Sciatic nerve (tissue), 2 donors: ENCODE data around the gene GARNL3. TPM values are rescaled to one million over a fixed set of nuclear protein-coding genes. Genes with fewer than 3 reads are reported as not detected.

Experiments used
- ATAC-seq: fragments of 200-7000 bp; cut with Tn5 transposase; one replicate; pipeline ENCODE4 v1.9.1; 2020; ENCODE audit warnings: mild to moderate bottlenecking, moderate library complexity
- DNase-seq: peaks from one replicate; pipeline ENCODE4 v3.0.0-alpha.2; 2020; ENCODE audit warnings: low spot score
- intact Hi-C: fragments of 100-400 bp; cut with DNase I; formaldehyde crosslinking; loops from one replicate; pipeline ENCODE4 v1.14.2; 2022
- total RNA-seq: library from RNA; stranded (reverse); fragmentation: NEBNext Ultra II Directional; extraction: Animal tissue kit (Norgen Biotek cat#: 25700); gene quantifications from one replicate; pipeline ENCODE4 v1.2.1, GENCODE V29; 2021
- donor health status: DM: no; HTN: no; CAD: no.
- donor health status: DM: no; HTN: no; CAD: no.

The GARNL3 gene
- total RNA-seq, 1 donor from 2014 or later = 33.7 TPM

DNA sequence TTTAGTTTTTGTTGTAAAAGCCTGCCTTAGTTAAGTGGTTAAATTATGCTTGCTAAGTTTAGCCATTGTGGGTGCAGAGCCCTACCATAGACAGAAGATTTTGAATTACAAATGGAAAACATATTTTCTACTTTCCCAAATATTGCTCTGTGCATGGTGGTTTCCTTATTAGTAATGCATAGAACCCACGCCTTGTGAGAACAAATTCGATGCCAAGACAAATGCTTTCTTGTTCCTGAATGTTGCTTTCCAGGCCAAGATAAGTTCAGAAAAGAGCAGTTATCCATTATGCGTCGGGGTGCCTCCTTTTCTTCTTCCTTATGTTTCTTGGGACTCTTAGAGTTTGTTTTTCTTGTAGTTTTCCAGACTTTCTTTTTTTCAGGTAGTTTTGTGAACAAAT, 31.0 kb upstream of the GARNL3 start:
- intact Hi-C loops = no loop called here

DNA sequence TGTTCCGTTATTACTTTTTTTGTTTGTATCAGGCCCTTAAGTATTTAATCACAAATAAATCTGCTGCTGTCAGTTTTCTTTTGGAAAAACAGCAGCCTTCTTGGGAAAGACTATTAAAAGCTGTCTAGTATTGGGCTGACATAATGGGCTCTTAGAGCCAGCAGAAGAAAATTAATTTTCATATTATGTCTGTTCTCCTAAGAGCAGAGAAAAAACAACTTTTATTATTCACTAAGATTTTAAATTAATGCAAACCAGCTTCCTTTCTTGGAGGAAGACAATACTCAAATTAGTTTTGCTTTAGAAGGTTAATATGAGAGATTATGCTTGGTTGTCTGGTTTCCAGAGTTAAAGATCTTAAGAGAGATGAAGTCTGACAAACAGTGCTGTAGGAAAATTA, 30.6 kb upstream of the GARNL3 start:
- intact Hi-C loops = no loop called here
- DNase-seq (no peak), ATAC-seq (no peak)

More for the DNA sequence above, 31.0 kb upstream of the GARNL3 start:
- ATAC-seq = peak; percentile 35
- no peak for DNase-seq

DNA sequence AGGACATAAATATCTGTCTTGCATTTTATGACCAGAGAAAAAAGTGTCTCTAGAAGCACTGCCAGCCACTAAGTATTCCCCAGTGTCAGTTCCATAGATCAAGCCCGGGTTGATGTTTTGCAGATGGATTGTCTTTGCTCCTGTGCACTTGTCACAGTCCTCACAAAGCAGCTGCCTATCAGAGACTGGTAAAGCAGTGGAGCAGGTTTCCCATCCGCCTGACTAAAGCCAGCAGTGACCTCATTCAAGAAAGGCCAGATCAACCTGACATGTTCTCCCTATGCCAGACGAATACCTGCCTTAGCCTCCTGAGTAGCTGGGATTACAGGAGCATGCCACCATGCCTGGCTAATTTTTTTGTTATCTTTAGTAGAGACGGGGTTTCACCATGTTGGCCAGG, 26.8 kb upstream of the GARNL3 start:
- intact Hi-C loops = no loop called here
- DNase-seq (no peak), ATAC-seq (no peak)

DNA sequence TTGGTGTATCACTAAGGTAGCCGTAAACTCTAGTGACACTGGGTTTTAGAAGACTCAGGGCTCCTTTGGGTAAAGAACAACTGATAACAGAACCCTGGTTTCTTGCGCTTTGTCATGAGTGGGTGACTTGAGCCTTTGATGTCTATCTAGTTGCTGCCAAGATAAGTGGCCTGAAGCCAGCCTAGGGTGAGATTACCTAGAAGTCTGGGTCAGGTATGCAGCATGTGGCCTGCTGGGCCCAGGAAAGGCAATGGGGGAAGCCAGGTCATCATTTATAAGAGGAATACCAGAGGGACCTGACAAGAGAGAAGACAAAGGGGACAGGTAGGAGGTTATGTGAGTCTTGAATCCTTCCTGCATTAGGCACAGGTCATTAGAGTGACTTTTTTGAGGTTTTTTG, 23.2 kb upstream of the GARNL3 start:
- ATAC-seq (no peak), DNase-seq (no peak)
- intact Hi-C loops = no loop called here

DNA sequence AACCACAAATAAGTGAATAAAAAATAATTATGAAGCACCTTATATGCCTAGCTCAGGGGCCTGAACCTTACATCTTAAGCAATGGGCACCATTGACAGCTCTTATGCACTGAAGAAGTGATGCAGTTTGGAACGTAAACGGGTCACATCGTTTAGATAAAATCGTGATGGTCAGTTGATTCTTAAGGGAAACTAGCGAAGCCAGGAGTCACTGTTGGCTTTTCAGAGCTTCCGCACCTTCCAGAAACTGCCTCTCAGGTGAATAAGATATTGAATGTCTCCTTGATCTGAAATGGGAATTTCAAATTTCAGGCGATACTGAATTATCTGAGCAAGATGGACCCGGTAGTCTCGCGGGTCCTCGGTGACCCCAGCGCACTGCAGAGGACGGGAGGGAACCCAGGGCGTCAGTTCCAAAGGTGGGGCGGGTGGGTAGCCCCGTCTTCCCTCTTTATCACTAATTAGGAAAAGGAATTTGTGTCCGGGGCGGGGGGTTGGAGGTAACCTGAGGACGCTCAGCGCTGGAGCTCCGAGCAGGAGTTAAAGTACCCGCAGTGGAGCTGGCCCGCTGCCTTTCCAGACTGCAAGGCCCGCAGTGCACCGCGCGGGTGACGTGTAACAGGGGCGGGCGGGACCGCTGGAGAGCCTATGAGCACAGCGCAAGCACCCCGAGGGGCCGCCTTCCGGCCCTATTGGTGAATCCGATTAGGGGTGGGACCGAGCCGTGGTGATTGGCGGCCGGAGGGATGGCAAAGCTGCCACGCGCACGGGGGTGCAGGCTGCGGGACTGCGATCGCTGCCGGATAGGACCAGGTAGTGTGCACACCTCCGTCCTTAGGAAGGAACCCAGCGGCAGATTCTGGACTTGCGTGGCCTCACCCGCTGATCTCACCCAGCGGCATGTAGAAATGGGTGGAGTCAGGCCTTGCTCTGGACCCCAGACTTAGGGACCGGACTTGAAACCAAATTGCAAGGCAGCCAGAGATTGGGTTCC, 19.7 kb upstream of the GARNL3 start:
- intact Hi-C loops = no loop called here
- peak; percentile 98 for DNase-seq
- ATAC-seq = peak; percentile 100

DNA sequence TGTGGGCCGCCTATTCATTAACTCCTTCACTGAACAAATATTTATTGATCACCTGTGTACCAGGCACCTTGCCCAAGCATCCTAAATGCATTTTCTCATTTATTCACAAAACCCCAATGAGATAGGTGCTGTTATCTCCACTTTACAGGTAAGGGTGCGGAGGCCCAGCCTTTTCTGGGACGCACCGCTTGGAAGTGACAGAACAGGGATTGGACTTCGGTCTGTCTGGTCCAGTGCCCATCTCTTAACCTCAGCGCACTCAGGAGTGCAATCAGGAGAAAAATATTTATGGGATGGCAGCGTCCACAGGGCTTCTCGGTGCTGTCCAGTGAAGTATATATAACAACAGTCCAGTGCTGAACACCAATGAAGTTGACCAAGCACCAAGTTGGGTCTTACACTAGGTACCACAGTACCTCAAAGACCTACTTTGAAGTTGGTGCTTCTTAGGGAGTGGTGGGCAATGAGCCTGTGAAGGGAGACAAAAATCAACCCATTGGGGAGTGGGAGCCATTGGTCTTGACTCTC, 18.9 kb upstream of the GARNL3 start:
- DNase-seq = no peak
- ATAC-seq = no peak
- intact Hi-C loops = no loop called here

DNA sequence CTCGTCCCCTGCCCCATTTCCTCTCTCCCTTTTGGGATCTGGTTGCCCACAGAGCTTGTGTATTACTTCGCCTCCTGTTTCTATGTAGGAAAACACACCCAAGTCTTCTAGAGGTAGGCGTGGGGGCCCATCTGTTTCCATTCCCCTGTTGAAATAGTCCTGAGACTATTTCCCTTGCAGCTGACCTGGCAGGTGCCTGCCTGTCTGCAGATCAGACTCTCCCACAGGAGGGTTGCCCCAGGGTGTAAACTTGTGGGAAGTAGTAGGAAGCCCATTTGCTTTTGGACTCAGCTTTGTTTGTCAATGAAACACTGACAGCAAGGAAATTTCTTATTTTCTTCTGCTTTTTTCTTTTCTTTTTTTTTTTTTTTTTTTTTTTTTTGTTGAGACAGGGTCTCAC, 16.3 kb upstream of the GARNL3 start:
- intact Hi-C loops = no loop called here
- ATAC-seq (no peak), DNase-seq (no peak)

DNA sequence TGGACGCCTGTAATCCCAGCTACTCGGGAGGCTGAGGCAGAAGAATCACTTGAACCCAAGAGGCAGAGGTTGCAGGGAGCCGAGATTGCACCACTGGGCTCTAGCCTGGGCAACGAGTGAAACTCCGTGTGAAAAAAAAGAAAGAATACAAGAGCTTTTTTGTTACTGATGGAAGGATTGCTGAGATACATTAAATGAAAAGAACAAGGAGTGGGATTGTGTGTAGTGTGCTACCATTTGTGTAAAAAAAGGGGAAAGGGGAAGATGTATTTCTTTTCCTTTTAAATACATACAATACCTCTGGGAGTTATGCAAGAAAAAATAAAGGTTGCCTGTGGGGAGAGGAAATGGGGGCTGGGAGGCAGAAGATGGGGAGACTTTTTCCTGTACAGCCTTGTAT, 14.7 kb upstream of the GARNL3 start:
- ATAC-seq = no peak
- intact Hi-C loops = no loop called here
- no peak for DNase-seq

DNA sequence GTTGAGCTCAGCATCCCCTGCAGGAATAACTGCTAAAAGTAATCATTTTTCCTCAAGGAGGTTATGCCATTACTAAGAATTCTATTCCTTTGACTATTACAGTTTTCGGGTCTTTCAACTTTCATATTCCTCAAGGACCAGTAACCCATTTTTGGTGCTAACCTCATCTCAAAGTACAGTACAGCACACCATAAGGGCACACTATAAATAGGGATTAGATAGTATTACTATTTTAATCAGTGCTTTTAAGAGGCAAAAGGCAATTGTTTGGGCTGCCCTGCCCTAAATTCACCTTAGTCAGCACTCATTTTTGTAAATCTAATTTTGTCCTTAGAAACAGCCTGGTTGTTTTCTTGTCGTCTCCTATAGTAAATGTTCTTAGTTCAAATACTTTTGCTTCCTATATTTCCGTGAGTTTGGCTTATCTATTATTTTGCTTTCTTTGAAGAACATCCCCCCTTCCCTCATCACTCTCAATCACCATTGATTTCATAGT, 13.6 kb upstream of the GARNL3 start:
- intact Hi-C loops = no loop called here
- ATAC-seq (no peak), DNase-seq (no peak)

DNA sequence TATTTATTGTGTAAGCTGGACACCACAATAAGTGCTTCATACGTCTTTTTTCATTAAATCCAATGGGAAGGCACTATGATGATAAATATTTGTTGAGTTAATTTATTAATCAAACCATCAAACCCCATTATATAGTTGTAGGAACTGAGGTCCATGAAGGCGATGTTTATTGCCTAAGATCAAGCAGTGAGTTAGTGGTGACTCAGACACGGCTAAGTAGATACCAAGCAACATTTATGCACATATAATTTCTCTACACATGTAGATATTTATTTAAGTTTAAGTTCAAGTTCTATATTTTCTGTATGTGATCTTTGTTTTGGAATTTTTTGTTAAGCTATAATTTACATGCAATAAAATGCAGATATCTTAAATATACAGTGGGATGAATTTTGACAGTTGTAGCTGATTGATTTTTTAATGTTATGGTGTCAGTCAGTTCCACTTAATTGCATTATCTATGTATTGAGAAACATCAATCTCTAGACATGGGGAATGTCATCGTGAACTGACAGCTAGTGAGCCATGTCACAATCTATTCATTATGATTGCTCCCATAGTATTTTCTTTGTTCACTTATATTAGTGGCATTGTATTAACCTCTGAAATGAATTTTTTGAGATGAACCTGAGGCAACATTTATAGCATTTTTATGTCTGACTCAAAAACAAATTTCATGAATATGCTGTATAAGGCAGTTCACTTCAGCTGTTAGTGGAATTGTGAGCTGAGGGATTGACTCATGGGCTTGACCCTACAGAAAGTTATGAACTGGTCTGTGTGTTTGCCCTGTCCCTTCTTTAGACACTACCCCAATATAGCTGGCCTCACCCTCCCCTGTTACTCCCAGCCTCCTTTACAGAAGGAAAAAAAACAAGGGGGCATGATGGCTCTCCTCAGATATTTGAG, 11.9 kb upstream of the GARNL3 start:
- intact Hi-C loops = no loop called here

DNA sequence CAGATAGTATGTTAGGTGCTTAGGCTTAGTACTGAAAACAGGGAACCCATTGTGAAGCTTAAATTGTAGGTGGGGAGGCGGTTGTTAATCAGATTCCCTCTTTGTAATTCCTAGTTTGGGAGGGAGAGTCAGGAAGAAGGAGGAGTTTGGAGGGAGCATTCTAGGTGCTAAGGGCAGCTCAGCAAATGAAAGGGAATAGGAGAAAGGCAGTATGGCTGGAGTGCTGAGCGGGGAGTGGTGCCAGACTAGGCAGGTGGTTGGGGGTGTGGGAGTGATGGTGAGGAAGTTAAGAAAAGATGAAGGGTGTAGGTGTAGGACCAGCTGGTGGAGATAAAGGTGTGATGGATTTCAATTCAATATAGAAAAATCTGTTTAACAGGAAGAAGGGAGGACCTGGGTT, 11.1 kb upstream of the GARNL3 start:
- ATAC-seq (no peak), DNase-seq (no peak)
- intact Hi-C loops = no loop called here

More for the DNA sequence above, 11.9 kb upstream of the GARNL3 start:
- ATAC-seq (no peak), DNase-seq (no peak)

DNA sequence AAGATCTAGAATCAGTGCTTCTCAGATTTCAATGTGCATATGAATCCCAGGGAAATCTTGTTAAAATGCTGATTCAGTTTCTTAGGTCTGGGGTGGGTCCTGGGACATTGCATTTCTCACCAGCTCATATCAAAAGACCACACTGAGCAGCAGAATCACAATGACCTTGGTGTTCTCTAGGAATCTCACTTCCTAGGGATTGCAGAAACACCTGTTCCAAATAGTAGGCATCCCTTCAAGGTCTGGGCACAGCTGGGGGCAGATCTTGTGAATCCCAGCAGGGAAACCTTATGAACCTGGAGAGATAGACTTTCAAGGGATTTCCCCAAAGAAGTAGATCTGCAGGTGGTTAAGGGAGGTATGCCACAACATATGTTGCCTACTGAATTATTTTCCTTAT, 8.9 kb upstream of the GARNL3 start:
- no peak for ATAC-seq
- no peak for DNase-seq
- intact Hi-C loops = no loop called here

DNA sequence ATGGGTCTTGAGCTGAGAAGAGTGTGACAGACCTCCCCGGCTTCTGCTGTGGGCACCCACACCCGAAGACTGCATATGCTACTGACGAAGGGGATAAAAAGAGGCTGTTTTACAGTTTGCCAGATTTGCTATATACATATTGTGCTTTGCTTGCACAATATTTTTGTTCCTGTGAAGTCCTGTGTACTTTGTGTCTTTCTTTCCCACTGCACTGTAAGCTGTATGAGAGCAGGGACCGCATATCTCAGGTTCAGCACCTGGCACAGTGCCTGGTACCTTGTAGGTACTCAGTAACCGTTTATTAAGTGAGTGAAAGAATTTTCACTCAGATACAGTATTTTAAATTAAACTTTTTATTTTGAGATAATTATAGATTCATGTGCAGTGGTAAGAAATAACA, 8.2 kb upstream of the GARNL3 start:
- DNase-seq (no peak), ATAC-seq (no peak)
- intact Hi-C loops = no loop called here

DNA sequence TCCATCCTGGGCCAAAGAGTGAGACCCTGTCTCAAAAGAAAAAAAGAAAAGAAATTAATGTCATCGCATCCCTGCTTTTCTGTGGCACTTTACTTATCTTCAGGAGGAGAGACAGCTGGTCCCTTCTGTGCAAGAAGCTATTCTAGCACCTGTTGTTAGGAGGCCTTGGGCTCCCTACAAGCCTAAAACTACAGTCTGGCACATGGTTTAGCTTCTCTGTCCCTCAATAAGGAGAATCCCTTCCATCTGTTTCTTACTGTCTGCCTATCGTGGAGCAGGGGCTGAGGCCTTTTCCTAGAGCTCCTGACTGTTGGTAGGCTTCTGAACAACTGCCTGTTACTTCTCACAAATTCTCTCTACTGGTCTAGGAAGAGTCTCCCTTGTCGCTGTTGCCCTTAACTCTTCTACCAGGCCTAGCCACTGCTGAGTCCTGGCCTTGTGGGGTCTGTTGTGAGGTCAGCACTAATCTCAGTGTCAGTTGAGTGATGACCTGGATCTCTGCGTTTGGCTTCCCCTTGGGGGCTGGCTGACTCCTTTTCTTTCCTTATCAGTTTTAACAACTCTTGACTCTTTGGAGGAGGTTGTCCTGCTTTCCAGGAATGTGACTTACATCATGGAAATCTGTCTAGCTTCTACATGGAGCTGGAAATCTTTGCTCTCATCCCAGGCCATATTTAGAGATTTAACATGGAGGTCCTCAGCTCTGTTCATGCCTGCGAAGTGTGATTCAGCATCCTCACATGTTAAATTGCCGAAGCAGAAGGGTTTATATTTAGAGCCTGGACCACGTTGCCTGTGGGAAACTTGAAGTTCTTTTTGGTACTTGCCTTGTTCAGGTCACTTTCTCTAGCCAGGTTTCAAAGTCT, 5.7 kb upstream of the GARNL3 start:
- DNase-seq = no peak
- no peak for ATAC-seq
- intact Hi-C loops = no loop called here

DNA sequence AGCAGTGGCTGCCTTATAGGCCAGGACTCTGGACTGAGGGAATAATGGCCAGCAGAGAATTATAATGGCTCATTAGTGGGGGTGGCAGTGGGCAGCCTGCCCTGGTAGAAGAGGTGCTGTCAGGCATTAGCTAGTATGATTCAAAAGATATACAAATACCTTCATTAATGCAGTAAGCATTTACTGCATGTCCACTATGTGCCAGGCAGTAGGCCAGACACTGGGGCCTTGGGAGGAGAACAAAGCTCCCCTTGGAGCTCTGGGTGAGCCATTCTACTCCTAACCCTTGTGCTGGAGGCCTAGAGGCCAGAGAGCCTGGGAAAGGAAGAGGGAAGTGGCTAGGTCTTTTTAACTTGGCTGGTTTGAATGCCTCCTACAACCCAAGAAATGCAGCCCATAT, 2.0 kb upstream of the GARNL3 start:
- intact Hi-C loops = no loop called here
- no peak for ATAC-seq

DNA sequence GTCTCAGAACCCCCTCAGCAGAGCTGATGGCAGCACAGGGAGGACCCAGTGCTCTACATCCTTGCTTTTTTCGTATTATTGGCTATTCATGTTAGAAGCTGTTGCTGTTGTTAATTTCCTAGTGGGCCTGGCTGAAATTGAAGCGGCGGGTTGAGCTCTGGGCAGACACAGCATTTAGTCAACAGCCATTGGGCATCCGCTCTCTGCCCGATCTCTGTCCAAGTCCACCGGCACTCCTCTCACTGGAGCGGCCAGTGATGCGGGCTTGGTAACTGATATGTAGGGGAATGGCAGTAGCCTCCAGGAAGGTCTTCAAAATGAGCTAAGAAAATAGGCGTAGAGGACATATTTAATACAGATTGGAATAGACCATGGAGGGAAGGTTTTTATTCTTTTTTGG, 1.3 kb upstream of the GARNL3 start:
- intact Hi-C loops = no loop called here
- no peak for DNase-seq
- no peak for ATAC-seq

More for the DNA sequence above, 2.0 kb upstream of the GARNL3 start:
- no peak for DNase-seq

DNA sequence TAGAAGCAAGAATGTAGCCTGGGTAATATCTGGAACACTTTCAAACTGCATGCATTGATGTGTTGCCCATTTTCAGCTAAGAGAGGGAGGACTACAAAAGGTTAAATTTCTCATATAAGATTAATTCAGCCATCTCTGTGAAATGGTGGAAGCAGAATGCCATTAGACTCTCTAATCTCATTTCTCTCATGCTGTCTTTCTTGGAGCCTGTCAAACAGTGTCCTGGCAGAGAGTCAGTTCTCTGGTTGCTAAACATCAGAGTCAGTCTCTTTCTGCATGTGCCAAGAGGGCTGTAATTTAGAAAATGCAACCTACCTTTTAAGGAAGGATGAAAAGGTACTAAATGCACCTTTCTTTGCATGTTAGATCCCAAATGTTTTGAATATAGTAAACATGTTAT, 910 bp upstream of the GARNL3 start:
- peak; percentile 49 for ATAC-seq
- no peak for DNase-seq
- intact Hi-C loops = no loop called here

DNA sequence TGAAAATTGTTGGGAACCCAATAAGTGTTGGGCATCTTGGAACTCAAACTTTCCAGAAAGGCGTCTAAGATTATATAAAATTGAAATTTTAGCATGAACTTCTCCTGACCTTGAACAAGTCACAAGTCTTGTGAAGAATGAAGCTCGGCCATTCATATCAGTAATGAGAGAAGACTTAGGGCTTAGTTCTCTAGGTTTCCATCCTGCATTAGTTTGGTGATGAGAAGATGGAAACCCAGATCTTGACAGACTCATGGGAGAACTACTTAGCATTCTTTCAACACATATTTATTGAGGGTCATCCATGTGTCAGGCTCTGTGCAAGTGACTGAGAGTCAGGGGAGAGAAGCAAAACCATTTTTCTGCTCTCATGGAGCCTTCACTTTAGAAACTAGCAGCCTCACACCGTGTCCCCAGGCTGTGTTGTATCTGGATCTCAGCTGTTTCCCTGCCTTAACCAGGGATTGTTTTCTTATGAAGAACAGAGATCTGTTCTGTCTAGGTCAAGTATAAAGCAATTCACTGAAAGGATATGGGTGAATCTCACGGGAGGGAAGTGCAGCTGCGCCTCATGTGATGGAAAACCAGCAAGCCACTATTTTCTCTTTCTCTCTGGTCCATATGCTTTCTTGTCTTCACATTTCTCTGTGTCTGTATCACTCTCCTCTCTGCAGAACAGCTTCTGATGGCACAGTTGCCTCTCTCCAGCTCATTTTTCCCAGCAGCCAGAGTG, 3.4 kb downstream of the GARNL3 start:
- peak; percentile 91 for ATAC-seq
- intact Hi-C loops = no loop called here
- DNase-seq = no peak
